ENCODE data around the gene PCNP.
"Not testable (repeated sequence)": the region's sequence is repeated elsewhere in the genome, so short reads cannot be mapped to it uniquely, and the experiment has no call there.

Gene PCNP

GRCh38 chr3:101535221-101535620, 38.8 kb upstream of the PCNP start:
- Histone ChIP-seq H3K4me1 (peaks cover 8% of the 10 kb centered on the region; the same call in 1 of the 2 replicates), H3K27ac (no peak overlapping the region), H3K9ac (no peak overlapping the region), H4K20me1 (no peaks in the 10 kb centered on the region), H3K4me3 (no peak overlapping the region), H3K4me2 (no peak overlapping the region), H3K27me3 (no peaks in the 10 kb centered on the region), H3K9me3 (peaks cover 4% of the 10 kb centered on the region), H3K36me3 (no peaks in the 10 kb centered on the region)
- no peak for TF ChIP-seq Cebpa-rat (IDR thresholded peaks at IDR 0.05)

DNA sequence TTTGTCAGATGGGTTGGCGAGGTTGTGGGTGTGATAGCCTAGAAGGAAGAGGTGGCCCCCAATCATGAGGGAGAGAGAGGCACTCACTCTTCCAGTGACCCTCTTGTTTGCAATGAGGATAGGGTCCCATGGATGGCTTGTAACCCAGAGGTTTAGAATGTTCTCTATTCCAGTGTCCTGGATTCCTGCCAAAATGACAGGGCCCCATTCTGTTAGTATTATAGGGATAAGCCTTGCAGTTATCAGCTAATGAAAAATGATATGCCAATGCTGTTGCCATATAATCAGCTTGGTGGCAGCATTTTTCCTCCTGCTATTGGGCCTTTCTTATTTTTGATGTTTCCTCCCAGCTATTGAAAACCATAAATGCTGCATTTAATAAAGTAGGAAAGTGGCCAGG, 37.7 kb upstream of the PCNP start:
- no peaks in the 10 kb centered on the region for H3K27me3 ChIP-seq

GRCh38 chr3:101536955-101537354, 37.0 kb upstream of the PCNP start:
- not testable (repeated sequence) for H3K9ac ChIP-seq, H3K4me2 ChIP-seq, H3K9me3 ChIP-seq

More for the DNA sequence above, 37.7 kb upstream of the PCNP start:
- Histone ChIP-seq H3K36me3 (no peaks in the 10 kb centered on the region), H3K4me3 (no peak overlapping the region), H3K27ac (no peak overlapping the region), H3K4me1 (no peaks in the 10 kb centered on the region; the same call in 1 of the 2 replicates), H3K4me2 (no peak overlapping the region), H3K9me3 (no peaks in the 10 kb centered on the region), H4K20me1 (no peaks in the 10 kb centered on the region), H3K9ac (no peak overlapping the region)
- no peak for TF ChIP-seq Cebpa-rat (IDR thresholded peaks at IDR 0.05)

GRCh38 chr3:101542957-101543356, 31.0 kb upstream of the PCNP start:
- TF ChIP-seq Cebpa-rat (IDR thresholded peaks at IDR 0.05), result no peak
- H3K4me1 ChIP-seq, result no peaks in the 10 kb centered on the region
- H3K9me3 ChIP-seq, result no peaks in the 10 kb centered on the region
- H3K27ac ChIP-seq, result no peak overlapping the region
- H4K20me1 ChIP-seq, result no peaks in the 10 kb centered on the region
- H3K36me3 ChIP-seq, result no peaks in the 10 kb centered on the region
- no peaks in the 10 kb centered on the region for H3K27me3 ChIP-seq
- no peak overlapping the region for H3K9ac ChIP-seq
- H3K4me3 ChIP-seq, result no peak overlapping the region
- H3K4me2 ChIP-seq, result no peak overlapping the region

More at GRCh38 chr3:101536955-101537354, 37.0 kb upstream of the PCNP start:
- not testable (repeated sequence) for H3K4me3 ChIP-seq, H4K20me1 ChIP-seq, H3K36me3 ChIP-seq, H3K4me1 ChIP-seq, H3K27me3 ChIP-seq, H3K27ac ChIP-seq

- Histone ChIP-seq H3K4me1 (peaks cover 9% of the 10 kb centered on the region), H3K27me3 (no peaks in the 10 kb centered on the region), H3K27ac (no peak overlapping the region), H3K9me3 (no peaks in the 10 kb centered on the region), H3K9ac (no peak overlapping the region), H3K4me2 (no peak overlapping the region), H4K20me1 (no peaks in the 10 kb centered on the region), H3K36me3 (no peaks in the 10 kb centered on the region), H3K4me3 (no peak overlapping the region)
- no peak for TF ChIP-seq Cebpa-rat (IDR thresholded peaks at IDR 0.05)
Measured at GRCh38 chr3:101544161-101544850, 29.7 kb upstream of the PCNP start.

DNA sequence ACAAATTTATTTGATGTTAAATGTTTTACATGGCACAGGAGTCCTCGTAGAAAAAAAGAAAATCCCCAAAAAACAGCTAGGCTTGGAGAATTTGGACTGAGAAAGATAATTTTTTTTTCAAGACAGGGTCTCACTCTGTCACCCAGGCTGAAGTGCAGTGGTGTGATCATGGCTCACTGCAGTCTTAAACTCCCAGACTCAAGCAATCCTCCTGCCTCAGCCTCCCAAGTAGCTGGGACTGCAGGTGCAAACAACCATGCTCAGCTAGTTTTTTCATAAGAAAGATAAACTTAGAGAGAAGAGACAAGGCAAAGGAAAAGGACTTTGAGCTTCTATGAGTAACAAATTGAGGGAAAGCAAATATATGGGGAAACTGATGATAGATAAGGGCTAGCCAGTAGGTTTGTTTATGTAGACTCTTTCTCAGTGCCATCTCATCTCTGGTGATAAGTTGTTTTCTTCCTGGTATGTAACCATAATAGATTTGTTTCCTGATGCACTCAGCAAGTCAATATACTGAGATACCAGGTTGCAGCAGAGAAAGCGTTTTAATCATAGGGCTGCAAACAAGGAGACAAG, 25.4 kb upstream of the PCNP start:
- Histone ChIP-seq H3K27ac (no peak overlapping the region), H4K20me1 (no peaks in the 10 kb centered on the region), H3K27me3 (no peaks in the 10 kb centered on the region), H3K4me2 (no peak overlapping the region; the same call in 1 of the 2 replicates), H3K36me3 (no peaks in the 10 kb centered on the region), H3K4me1 (peaks cover 14% of the 10 kb centered on the region), H3K4me3 (no peak overlapping the region), H3K9ac (no peak overlapping the region), H3K9me3 (peaks cover 18% of the 10 kb centered on the region)
- no peak for TF ChIP-seq Cebpa-rat (IDR thresholded peaks at IDR 0.05)

- Histone ChIP-seq H3K9ac (no peak overlapping the region), H3K36me3 (no peaks in the 10 kb centered on the region), H3K4me2 (no peak overlapping the region), H3K4me3 (no peak overlapping the region), H3K4me1 (peaks cover 14% of the 10 kb centered on the region), H4K20me1 (no peaks in the 10 kb centered on the region), H3K27me3 (no peaks in the 10 kb centered on the region), H3K9me3 (peaks cover 19% of the 10 kb centered on the region), H3K27ac (no peak overlapping the region)
- TF ChIP-seq Cebpa-rat (IDR thresholded peaks at IDR 0.05), result no peak
Measured at GRCh38 chr3:101549473-101549872, 24.5 kb upstream of the PCNP start.

- Histone ChIP-seq H3K9me3 (peaks cover 19% of the 10 kb centered on the region), H3K4me1 (peaks cover 14% of the 10 kb centered on the region)
- not testable (repeated sequence) for H3K4me2 ChIP-seq, H3K4me3 ChIP-seq, H4K20me1 ChIP-seq, H3K27me3 ChIP-seq, H3K9ac ChIP-seq, H3K36me3 ChIP-seq, H3K27ac ChIP-seq
Measured at GRCh38 chr3:101551359-101552081, 22.5 kb upstream of the PCNP start.

GRCh38 chr3:101553381-101553780, 20.6 kb upstream of the PCNP start:
- H3K4me3 ChIP-seq, H3K4me2 ChIP-seq, H3K27ac ChIP-seq, H3K36me3 ChIP-seq, H3K27me3 ChIP-seq, H4K20me1 ChIP-seq, H3K9ac ChIP-seq: not testable (repeated sequence)
- Histone ChIP-seq H3K4me1 (peaks cover 14% of the 10 kb centered on the region), H3K9me3 (peaks cover 19% of the 10 kb centered on the region)

DNA sequence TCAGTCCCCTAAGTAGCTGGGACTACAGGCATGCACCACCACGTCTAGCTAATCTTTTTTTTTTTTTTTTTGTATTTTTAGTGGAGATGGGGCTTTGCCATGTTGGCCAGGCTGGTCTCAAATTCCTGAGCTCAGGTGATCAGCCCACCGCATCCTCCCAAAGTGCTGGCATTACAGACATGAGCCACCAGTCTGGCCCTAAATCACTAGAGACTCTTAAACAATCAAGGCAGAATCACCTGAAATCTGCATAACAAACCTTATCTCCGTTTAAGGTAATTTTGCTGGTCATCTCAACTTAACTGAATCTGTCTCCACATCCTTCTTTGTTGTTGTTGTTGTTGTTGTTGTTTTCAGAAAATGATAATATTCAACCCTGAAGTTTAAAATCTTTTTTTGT, 17.9 kb upstream of the PCNP start:
- no peak overlapping the region for H3K9ac ChIP-seq

More for the DNA sequence above, 17.9 kb upstream of the PCNP start:
- H3K9me3 ChIP-seq, result peaks cover 16% of the 10 kb centered on the region
- H3K4me3 ChIP-seq, result no peak overlapping the region
- no peaks in the 10 kb centered on the region for H3K27me3 ChIP-seq
- H3K27ac ChIP-seq, result no peak overlapping the region
- no peak overlapping the region for H3K4me2 ChIP-seq
- H4K20me1 ChIP-seq, result no peaks in the 10 kb centered on the region
- no peak for TF ChIP-seq Cebpa-rat (IDR thresholded peaks at IDR 0.05)
- peaks cover 3% of the 10 kb centered on the region; the same call in 1 of the 2 replicates for H3K4me1 ChIP-seq
- H3K36me3 ChIP-seq, result no peaks in the 10 kb centered on the region

Data from BLaER1 (cell line).